HG03432 (cell line): ENCODE results near the gene FAM83G.
"Not testable (repeated sequence)": the region's sequence is repeated elsewhere in the genome, so short reads cannot be mapped to it uniquely, and the experiment has no call there.

Experiments used
- ATAC-seq: cut with Tn5 transposase; IDR thresholded peaks from one replicate; pipeline ENCODE4 v1.9.1; 2021; ENCODE audit warnings: mild to moderate bottlenecking, moderate library complexity; ENCODE audit not compliant: unreplicated experiment

Gene FAM83G

GRCh38 chr17:18932360-18933055 is 72.1 kb downstream of the FAM83G start:
- ATAC-seq = no peak

- ATAC-seq = no peak
Observed at GRCh38 chr17:18928628-18929125, 75.9 kb downstream of the FAM83G start.

- ATAC-seq = no peak
Observed at GRCh38 chr17:18925187-18925586, 79.4 kb downstream of the FAM83G start.

GRCh38 chr17:18922596-18922995 is 82.0 kb downstream of the FAM83G start:
- ATAC-seq = not testable (repeated sequence)

- ATAC-seq = peak; percentile 71
Observed at GRCh38 chr17:18921912-18922451, 82.6 kb downstream of the FAM83G start.

- peak; percentile 5 for ATAC-seq
Observed at GRCh38 chr17:18921485-18921884, 83.1 kb downstream of the FAM83G start.

- ATAC-seq = no peak
Observed at GRCh38 chr17:18920911-18921441, 83.6 kb downstream of the FAM83G start.

GRCh38 chr17:18919963-18920362 is 84.6 kb downstream of the FAM83G start:
- no peak for ATAC-seq
